GM12801 (cell line): ENCODE results near the gene DPF3.

Experiments used
- CTCF ChIP-seq: IDR thresholded peaks from one replicate; pipeline ENCODE4 v1.5.1; 2011; ENCODE audit warnings: control low read depth; ENCODE audit not compliant: insufficient read length; ENCODE audit errors: extremely low read depth

DPF3 gene

GRCh38 chr14:72675126-72675525 is 218.8 kb downstream of the DPF3 start:
- TF ChIP-seq CTCF: no peak

GRCh38 chr14:72673179-72673578 is 220.7 kb downstream of the DPF3 start:
- TF ChIP-seq CTCF: no peak

- TF ChIP-seq CTCF: no peak
Measured at GRCh38 chr14:72666610-72667009, 227.3 kb downstream of the DPF3 start.

- TF ChIP-seq CTCF: no peak
Measured at GRCh38 chr14:72665259-72665658, 228.6 kb downstream of the DPF3 start.

- no peak for TF ChIP-seq CTCF
Measured at GRCh38 chr14:72664651-72665050, 229.2 kb downstream of the DPF3 start.

GRCh38 chr14:72663956-72664650 is 229.8 kb downstream of the DPF3 start:
- no peak for TF ChIP-seq CTCF

GRCh38 chr14:72663076-72663487 is 230.8 kb downstream of the DPF3 start:
- no peak for TF ChIP-seq CTCF
